ENCODE results near the gene ZNF346.

The ZNF346 gene

GRCh38 chr5:177105691-177106476, 83.4 kb downstream of the ZNF346 start:
- ChIA-PET POLR2A (no interaction called here), CTCF (interaction anchor here (0.8 to 9.3 kb wide), 4 partner anchors 8 to 446 kb away, joined by 3 to 151 read pairs (median 16); no protein-coding TSS in a partner anchor)
- H3K9me3 ChIP-seq (ENCODE audit: control insufficient read depth, insufficient read depth, low read depth, low read length) = no peaks in the 10 kb centered on the region
- no peak overlapping the region for H3K4me3 ChIP-seq (ENCODE audit: low read depth, low read length)
- no peak overlapping the region for H3K27ac ChIP-seq (ENCODE audit: extremely low read depth, low read depth, low read length)
- TF ChIP-seq OVOL3 (tag by site-specific recombination; IDR thresholded peaks at IDR 0.05) (no peak), HIC1 (tag by site-specific recombination; IDR thresholded peaks at IDR 0.05) (no peak), ZNF37A (tag by site-specific recombination; IDR thresholded peaks at IDR 0.05) (no peak), KLF7 (tag by site-specific recombination; IDR thresholded peaks at IDR 0.05; ENCODE audit: borderline replicate concordance) (no peak), ZNF513 (tag by site-specific recombination; IDR thresholded peaks at IDR 0.05) (no peak), ZNF660 (tag by site-specific recombination; IDR thresholded peaks at IDR 0.05) (no peak), ZNF221 (tag by site-specific recombination; IDR thresholded peaks at IDR 0.05; ENCODE audit: borderline replicate concordance) (no peak), BCL6B (tag by site-specific recombination; IDR thresholded peaks at IDR 0.05) (no peak)
- no peaks in the 10 kb centered on the region for H3K36me3 ChIP-seq (ENCODE audit: control insufficient read depth in 2 of 2, insufficient read depth in 1 of 2, low read length in 2 of 2)
- H3K4me1 ChIP-seq (ENCODE audit: control insufficient read depth, insufficient read depth, low read length) = no peaks in the 10 kb centered on the region

- TF ChIP-seq ZNF623 (tag by site-specific recombination; IDR thresholded peaks at IDR 0.05) (peak; percentile 90), CTCF (tag by site-specific recombination; IDR thresholded peaks at IDR 0.05) (no peak)
- Histone ChIP-seq H3K9me3 (ENCODE audit: control insufficient read depth, insufficient read depth, low read depth, low read length) (no peaks in the 10 kb centered on the region), H3K4me1 (ENCODE audit: control insufficient read depth, insufficient read depth, low read length) (no peaks in the 10 kb centered on the region), H3K4me3 (ENCODE audit: low read depth, low read length) (no peak overlapping the region), H3K27ac (ENCODE audit: extremely low read depth, low read depth, low read length) (no peak overlapping the region), H3K36me3 (ENCODE audit: control insufficient read depth in 2 of 2, insufficient read depth in 1 of 2, low read length in 2 of 2) (no peaks in the 10 kb centered on the region)
- POLR2A ChIA-PET = no interaction called here
- CTCF ChIA-PET = interaction anchor here (1.0 to 9.3 kb wide), 4 partner anchors 20 to 447 kb away, joined by 5 to 151 read pairs (median 16); partner anchors contain the start of gene FGFR4
Observed at GRCh38 chr5:177107159-177107558, 84.7 kb downstream of the ZNF346 start.

- peak; percentile 90; the same call in 1 of the 2 replicates for TF ChIP-seq ZBTB6 (tag by site-specific recombination; IDR thresholded peaks at IDR 0.05)
- TF ChIP-seq ZNF324 (tag by site-specific recombination; IDR thresholded peaks at IDR 0.05) = no peak
- no peak for TF ChIP-seq REST (tag by site-specific recombination; IDR thresholded peaks at IDR 0.05)
- Histone ChIP-seq H3K36me3 (ENCODE audit: control insufficient read depth in 2 of 2, insufficient read depth in 1 of 2, low read length in 2 of 2) (no peaks in the 10 kb centered on the region), H3K4me3 (ENCODE audit: low read depth, low read length) (no peak overlapping the region), H3K4me1 (ENCODE audit: control insufficient read depth, insufficient read depth, low read length) (no peaks in the 10 kb centered on the region), H3K9me3 (ENCODE audit: control insufficient read depth, insufficient read depth, low read depth, low read length) (no peaks in the 10 kb centered on the region), H3K27ac (ENCODE audit: extremely low read depth, low read depth, low read length) (no peak overlapping the region)
- ChIA-PET CTCF (interaction anchor here (0.7 to 9.3 kb wide), 7 partner anchors 24 to 449 kb away, joined by 3 to 151 read pairs (median 3); no protein-coding TSS in a partner anchor), POLR2A (no interaction called here)
Observed at GRCh38 chr5:177109810-177110209, 87.3 kb downstream of the ZNF346 start.

All from HEK293 (cell line).